GM18868 (cell line): Measurements from ENCODE around the gene C2orf72.
"Not testable (repeated sequence)": the region's sequence is repeated elsewhere in the genome, so short reads cannot be mapped to it uniquely, and the experiment has no call there.

Experiments used
- ATAC-seq: cut with Tn5 transposase; IDR thresholded peaks from one replicate; pipeline ENCODE4 v1.9.1; 2021; ENCODE audit warnings: mild to moderate bottlenecking, moderate library complexity; ENCODE audit not compliant: unreplicated experiment

The C2orf72 gene

GRCh38 chr2:231013820-231014219 is 23.5 kb upstream of the C2orf72 start:
- no peak for ATAC-seq

- ATAC-seq = no peak
These were observed 21.8 kb upstream of the C2orf72 start for GRCh38 chr2:231015478-231015877.

DNA sequence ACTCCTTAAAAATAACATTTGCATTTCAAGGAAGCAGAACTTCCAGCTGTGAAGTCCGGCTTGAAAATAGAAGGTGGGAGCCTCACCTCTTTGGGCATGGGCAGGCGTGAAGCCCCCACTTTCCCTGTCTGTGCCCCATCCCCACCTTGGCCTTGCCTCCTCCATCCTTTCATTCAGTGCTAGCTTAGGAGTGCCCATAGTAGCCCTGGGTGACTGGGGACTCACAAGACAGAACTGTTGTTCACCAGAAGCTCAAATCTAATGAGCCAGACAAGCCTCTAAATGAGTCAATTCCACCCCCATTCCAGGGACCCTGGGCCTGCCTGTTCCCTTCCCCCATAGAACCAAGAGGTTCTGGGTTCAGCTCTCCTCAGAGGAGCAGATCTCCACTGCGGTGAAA is 21.4 kb upstream of the C2orf72 start:
- ATAC-seq = no peak

GRCh38 chr2:231016566-231017230 is 20.6 kb upstream of the C2orf72 start:
- ATAC-seq = no peak

DNA sequence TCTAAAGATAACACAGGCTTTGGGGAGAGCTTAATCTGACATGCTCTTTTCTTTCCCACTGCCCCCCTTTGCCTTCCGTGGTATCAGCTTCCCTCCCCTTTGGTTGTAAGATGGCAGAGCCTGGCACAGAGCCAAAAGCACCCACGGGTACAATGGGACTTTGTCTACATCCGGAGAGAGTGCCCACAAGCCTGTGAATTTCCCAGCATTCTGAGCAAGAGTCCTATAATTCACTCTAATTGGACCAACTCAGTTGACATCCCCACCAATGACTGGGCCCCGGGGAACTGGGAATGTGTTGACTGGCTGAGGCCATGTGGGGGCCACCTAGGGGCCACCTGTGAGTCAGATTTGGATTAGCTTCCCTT is 20.1 kb upstream of the C2orf72 start:
- ATAC-seq = no peak

DNA sequence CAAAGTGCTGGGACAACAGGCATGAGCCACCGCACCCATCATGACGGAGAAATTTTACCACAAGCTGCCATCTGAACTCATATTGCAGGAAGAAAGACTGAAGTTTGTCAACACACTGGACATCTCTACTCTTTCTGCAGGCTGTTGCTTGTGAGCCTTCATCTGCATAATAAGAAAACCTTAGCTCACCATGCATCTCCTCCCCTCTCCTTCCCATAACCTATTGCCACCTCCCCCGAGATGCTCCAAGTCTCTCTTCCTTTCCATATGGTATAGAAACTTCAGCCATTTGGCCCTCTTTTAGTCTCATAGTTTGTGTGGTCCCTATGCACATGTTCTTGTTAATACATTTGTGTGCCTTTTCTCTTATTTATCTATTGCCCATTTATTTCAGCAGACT is 19.1 kb upstream of the C2orf72 start:
- ATAC-seq = no peak

GRCh38 chr2:231025059-231025458 is 12.3 kb upstream of the C2orf72 start:
- not testable (repeated sequence) for ATAC-seq

- ATAC-seq = no peak
These were observed 8.4 kb upstream of the C2orf72 start for GRCh38 chr2:231028889-231029288.

DNA sequence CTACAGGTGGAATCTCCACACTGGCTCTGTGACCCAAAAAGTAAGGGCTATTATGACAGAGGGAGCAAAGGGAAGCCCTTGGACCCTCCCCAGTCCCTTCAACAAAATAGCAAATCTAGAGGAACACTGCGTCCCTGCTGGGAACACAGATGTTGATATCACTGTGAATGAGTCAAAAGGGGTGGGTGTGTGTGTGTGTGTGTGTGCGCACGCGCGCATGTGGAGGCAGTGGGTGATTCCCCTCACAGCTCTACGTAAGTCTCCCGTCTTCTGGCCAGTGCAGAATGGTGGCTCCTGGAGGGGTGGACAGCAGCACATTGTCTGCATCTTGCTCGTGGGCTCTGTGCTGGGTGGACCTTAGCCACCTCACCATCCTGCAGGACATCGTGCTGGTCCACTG is 7.8 kb upstream of the C2orf72 start:
- no peak for ATAC-seq

DNA sequence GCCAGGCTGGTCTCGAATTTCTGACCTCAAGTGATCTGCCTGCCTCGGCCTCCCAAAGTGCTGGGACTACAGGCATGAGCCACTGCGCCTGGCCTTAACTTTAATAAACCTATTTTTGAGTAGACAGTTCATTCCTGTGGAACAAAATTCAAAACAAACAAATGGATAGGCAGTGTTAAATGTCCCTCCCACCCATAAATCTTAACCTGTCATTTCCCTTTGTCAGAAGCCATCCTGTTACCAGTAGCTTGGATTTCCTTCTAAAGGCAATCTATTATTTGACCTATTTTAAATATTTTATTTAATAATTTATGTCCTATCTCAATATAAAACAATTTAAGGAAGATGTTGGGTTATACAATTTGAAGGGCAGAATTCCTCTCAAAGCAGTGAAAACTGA is 6.6 kb upstream of the C2orf72 start:
- no peak for ATAC-seq

GRCh38 chr2:231032575-231033140 is 4.7 kb upstream of the C2orf72 start:
- no peak for ATAC-seq

- no peak for ATAC-seq
These were observed 3.9 kb upstream of the C2orf72 start for GRCh38 chr2:231033147-231034132.

DNA sequence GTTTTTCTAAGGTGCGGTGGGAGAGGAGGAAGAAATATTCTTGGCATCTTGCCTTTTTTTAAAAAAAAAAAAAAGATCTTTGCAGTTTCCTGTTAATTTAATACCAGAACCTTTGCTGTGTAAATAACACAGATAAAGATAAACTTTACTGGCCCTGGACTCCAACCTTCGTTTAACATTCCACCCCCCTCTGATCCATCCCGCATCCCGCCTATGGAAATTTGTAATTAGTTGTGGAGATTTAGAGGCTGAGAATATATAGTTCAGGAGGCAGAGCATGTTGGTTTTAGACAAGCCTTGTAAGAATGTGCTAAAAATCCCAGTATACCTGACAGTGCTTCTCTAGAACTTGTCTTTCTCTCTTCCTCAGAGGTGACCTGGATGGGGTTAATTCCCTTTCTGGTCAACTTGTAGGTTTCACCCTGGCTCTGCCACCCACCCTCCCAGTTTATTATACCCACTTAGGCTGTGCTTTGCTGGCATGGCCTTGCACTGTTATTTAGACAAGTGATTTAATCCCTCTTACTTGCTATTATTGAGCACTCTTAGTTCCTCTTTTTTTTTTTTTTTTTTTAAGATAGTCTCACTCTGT is 2.9 kb upstream of the C2orf72 start:
- ATAC-seq = no peak

DNA sequence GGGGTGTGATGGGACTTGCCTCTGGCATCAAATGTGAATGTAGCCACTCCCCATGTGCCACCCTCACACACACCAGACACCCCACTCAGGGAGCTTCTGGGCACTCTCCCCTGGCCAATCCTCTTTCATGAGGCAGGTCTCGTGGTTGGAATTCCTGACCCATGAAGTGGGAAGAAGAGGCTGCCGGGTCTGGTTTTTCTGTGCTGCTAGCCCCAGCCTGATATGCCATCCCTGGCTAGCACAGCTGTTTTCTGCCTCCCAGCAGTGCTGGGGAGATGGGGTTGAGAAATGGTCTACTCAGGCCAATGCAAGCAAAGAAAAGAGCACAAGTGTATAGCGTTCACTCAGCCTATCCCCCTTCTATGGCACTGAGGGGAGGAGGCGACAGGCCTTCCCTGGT is 1.2 kb upstream of the C2orf72 start:
- no peak for ATAC-seq

- ATAC-seq = no peak
These were observed 681 bp upstream of the C2orf72 start for GRCh38 chr2:231036578-231037106.

DNA sequence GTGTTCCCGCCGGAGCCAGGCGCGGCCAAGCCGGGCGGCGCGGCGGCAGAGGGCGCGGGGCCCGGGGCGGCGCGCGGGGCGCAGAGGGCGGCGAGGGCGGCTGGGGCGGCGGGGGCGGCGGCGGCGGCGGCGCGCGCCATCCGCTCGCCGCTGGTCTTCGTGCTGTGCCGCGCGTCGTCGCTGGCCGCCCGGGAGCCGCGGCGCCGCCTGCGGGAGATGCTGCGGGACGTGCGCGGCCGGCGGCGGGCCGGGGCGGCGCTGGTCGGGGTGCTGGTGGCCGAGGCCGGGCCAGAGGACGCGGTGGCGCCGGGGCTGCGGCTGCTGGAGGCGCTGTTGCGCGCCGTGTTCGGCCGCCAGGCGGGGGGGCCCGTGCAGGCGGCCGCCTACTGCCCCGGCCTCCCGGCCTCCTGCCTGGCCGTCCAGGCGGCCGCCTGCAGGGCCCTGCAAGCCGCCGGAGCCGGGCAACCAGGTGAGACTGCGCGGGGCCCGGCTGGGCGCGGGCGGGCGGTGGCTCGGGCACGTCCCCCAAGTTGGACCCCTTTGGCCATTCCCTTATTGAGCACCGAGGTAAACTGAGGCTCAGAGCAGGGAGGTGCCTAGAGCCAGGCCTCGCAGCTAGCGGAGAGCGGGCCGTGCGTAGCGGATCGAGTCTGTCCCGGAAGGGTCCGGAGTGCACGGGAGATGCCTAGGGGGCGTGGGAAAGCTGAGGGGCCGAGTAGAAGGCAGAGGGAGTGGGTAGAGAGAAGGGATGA is 584 bp downstream of the C2orf72 start:
- ATAC-seq = no peak

- no peak for ATAC-seq
These were observed 1.4 kb downstream of the C2orf72 start for GRCh38 chr2:231038483-231039293.

DNA sequence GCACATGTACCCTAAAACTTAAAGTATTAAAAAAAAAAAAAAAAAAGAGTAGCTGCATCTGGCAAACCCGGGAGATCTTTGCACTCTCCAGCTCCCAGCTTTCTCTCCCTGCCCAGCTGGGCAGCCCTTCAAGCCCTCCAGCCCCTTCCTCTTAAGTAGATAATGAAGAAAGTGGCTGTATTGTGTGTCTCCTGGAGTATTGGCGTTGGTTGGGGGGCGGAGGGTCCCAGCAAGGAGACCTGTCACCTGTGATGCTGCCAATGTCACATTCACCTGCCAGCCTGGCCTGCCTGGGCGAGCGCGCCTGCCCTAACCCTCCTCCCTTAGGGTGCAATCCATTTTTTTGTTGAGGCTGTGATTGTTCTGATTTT is 2.0 kb downstream of the C2orf72 start:
- no peak for ATAC-seq

DNA sequence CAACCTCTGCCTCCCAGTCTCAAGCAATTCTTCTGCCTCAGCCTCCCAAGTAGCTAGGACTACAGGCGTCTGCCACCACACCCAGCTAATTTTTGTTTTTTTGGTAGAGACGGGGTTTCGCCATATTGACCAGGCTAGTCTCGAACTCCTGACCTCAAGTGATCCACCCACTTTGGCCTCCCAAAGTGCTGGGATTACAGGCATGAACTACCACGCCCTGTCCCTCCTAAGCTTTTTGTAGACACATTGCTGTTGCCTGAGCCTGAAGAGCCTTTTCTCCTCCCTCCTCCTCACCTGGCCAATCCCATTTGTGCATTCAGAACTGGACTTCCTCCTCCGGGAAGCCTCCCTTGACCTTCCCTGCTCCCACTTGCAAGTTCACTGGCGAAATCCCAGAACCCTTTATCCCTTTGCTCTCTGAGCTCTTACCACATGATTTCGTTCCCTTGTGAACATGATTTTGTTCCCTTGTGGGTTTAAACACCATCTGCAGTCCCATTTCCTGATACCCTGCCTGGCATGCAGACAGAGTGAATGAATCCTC is 2.6 kb downstream of the C2orf72 start:
- ATAC-seq = no peak
